ENCODE data around the gene TUBGCP2.

GRCh38 chr10:133357285-133358161, 48.9 kb upstream of the TUBGCP2 start, which contains the start of gene FUOM:
- TF ChIP-seq CTCF (IDR thresholded peaks at IDR 0.05 in 4 of 5, conservative IDR thresholded peaks at IDR 0.05 in 1 of 5) (no peak), POLR2A (IDR thresholded peaks at IDR 0.05) (no peak)

All from gastrocnemius medialis (tissue), 4 donors.